ENCODE data around the gene ABCA7.

ABCA7 gene

DNA sequence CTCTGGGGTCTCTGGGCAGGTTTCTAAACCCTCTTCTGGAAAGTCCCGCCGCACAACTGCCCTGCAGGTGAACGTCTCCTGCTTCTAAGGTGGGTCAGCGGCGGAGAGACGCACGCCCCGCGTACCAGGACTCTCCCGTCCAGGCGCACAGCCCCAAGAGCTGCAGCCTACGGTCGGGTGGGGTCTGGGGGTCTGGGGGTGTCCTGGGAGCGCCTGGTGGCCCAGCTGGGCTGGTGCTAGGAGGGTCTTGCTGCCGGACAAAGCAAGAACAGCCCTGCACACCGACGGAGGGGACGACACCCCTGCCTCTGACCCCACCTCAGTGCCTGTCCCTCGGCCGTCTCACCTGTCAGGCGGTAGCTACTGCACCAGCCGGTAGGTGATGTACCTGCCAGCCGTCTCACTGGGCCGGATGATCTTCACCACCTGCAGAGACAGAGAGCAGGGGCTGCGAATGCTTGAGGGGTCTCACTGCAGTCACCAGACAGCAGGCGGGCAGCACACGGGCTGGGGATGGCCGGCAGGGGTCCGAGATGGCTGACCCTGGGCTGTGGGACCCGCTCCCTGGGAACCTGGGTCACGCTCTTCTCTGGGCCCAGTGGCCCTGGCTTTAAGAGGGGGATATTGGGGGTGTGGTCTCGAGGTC, 49.3 kb downstream of the ABCA7 start:
- Histone ChIP-seq H3K4me2 (ENCODE audit: low read depth, low read length) (no peak overlapping the region), H3K4me3 (ENCODE audit: low read length) (no peak overlapping the region), H3K27me3 (replicated peaks; ENCODE audit: insufficient read depth, low read length) (no peaks in the 10 kb centered on the region), H3K9me2 (replicated peaks; ENCODE audit: insufficient read depth, low read length) (no peaks in the 10 kb centered on the region), H3K9me3 (replicated peaks; ENCODE audit: insufficient read depth, low read length) (no peaks in the 10 kb centered on the region), H3K36me3 (replicated peaks; ENCODE audit: insufficient read depth, low read length) (peaks cover 14% of the 10 kb centered on the region; the same call in 1 of the 2 replicates), H4K20me1 (ENCODE audit: insufficient read depth, low read length) (peaks cover 10% of the 10 kb centered on the region; the same call in 1 of the 2 replicates), H3K4me1 (ENCODE audit: low read length) (peaks cover 14% of the 10 kb centered on the region), H3K27ac (ENCODE audit: low read length) (no peak overlapping the region), H2AFZ (ENCODE audit: low read length) (no peak overlapping the region), H3K79me2 (ENCODE audit: low read length) (peaks cover 43% of the 10 kb centered on the region), H3F3A (ENCODE audit: insufficient read depth, low read length) (peaks cover 38% of the 10 kb centered on the region), H3K9ac (ENCODE audit: low read length) (no peak overlapping the region)
- no peak for DNase-seq
- TF ChIP-seq EZH2phosphoT487 (IDR thresholded peaks at IDR 0.05; ENCODE audit: low read length) (no peak), EZH2 (optimal IDR thresholded peaks at IDR 0.05; ENCODE audit: low read depth, low read length) (no peak)

DNA sequence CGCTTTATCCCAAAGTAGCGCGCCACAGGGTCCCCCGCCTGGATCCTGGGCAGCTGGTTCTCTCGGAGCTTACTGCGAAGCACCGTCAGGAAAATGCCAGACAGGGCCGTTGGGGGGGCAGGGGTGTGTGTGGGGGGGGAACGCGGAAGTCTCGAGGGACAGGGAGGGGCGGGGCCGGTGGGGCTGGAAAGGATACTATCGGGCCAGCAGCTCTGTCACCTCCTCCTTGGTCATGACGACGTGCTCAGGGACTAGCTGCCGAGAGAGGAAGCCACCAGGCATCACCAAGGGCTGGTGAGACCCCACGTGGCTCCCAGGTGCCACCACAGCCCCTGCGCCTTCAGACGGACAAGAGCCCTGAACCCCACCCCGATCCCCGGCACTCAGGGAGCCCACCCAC, 50.0 kb downstream of the ABCA7 start:
- H3K27me3 ChIP-seq (replicated peaks; ENCODE audit: insufficient read depth, low read length): no peaks in the 10 kb centered on the region
- no peak overlapping the region for H3K4me2 ChIP-seq (ENCODE audit: low read depth, low read length)
- no peak overlapping the region for H3K4me3 ChIP-seq (ENCODE audit: low read length)
- peaks cover 49% of the 10 kb centered on the region for H3K79me2 ChIP-seq (ENCODE audit: low read length)
- no peak overlapping the region for H2AFZ ChIP-seq (ENCODE audit: low read length)
- H3F3A ChIP-seq (ENCODE audit: insufficient read depth, low read length): peaks cover 34% of the 10 kb centered on the region
- no peak for DNase-seq
- no peaks in the 10 kb centered on the region for H3K9me3 ChIP-seq (replicated peaks; ENCODE audit: insufficient read depth, low read length)
- no peak overlapping the region for H3K27ac ChIP-seq (ENCODE audit: low read length)
- H3K36me3 ChIP-seq (replicated peaks; ENCODE audit: insufficient read depth, low read length): peaks cover 14% of the 10 kb centered on the region; the same call in 1 of the 2 replicates
- peaks cover 11% of the 10 kb centered on the region; the same call in 1 of the 2 replicates for H4K20me1 ChIP-seq (ENCODE audit: insufficient read depth, low read length)
- H3K9ac ChIP-seq (ENCODE audit: low read length): no peak overlapping the region
- no peaks in the 10 kb centered on the region for H3K9me2 ChIP-seq (replicated peaks; ENCODE audit: insufficient read depth, low read length)
- H3K4me1 ChIP-seq (ENCODE audit: low read length): peaks cover 14% of the 10 kb centered on the region
- no peak for TF ChIP-seq EZH2 (optimal IDR thresholded peaks at IDR 0.05; ENCODE audit: low read depth, low read length)
- no peak for TF ChIP-seq EZH2phosphoT487 (IDR thresholded peaks at IDR 0.05; ENCODE audit: low read length)
- TF ChIP-seq, protein P1, sequence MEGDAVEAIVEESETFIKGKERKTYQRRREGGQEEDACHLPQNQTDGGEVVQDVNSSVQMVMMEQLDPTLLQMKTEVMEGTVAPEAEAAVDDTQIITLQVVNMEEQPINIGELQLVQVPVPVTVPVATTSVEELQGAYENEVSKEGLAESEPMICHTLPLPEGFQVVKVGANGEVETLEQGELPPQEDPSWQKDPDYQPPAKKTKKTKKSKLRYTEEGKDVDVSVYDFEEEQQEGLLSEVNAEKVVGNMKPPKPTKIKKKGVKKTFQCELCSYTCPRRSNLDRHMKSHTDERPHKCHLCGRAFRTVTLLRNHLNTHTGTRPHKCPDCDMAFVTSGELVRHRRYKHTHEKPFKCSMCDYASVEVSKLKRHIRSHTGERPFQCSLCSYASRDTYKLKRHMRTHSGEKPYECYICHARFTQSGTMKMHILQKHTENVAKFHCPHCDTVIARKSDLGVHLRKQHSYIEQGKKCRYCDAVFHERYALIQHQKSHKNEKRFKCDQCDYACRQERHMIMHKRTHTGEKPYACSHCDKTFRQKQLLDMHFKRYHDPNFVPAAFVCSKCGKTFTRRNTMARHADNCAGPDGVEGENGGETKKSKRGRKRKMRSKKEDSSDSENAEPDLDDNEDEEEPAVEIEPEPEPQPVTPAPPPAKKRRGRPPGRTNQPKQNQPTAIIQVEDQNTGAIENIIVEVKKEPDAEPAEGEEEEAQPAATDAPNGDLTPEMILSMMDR (IDR thresholded peaks at IDR 0.05; ENCODE audit: low read length): no peak

DNA sequence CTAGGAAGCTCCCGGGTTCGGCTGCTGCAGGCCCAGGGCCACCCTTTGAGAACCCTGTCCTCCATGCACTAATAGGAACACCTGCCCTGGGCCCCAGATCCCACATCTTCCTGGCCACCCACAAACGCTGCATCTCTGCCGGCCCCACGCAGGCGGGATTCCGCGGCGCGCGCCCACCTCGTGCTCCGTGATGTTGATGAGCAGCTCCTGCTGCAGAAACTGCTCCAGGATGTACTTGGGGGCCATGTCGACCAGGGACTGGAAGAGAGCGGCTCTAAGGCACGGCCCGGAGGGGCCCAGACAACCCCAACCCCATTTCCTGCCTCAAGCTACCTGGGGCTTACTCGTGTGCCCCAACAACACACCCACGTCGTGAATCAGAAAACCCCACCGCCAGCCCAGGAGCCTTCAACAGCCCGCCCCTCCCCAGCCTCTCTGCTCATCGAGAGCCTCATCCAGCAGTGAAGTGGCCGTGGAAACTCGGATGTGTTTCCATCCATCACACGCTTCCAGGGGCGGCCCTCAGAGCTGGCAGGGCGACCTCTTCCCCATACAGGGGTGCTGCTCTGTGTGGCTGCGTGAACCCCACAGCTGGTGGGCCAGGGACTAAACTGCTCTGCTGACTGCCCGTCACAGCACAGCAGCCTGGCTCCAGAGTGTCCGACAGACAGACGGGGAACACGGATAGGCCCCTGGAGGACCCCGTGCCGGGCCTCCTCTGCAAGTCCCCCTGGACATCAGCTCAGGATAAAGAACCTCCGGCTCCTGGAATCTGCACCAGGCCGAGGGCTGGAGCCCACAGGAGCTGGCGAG, 51.0 kb downstream of the ABCA7 start:
- Histone ChIP-seq H3K4me1 (ENCODE audit: low read length) (peaks cover 18% of the 10 kb centered on the region), H4K20me1 (ENCODE audit: insufficient read depth, low read length) (peaks cover 11% of the 10 kb centered on the region; the same call in 1 of the 2 replicates), H3K79me2 (ENCODE audit: low read length) (peaks cover 47% of the 10 kb centered on the region), H3K4me3 (ENCODE audit: low read length) (no peak overlapping the region), H3K9me3 (replicated peaks; ENCODE audit: insufficient read depth, low read length) (no peaks in the 10 kb centered on the region), H3K4me2 (ENCODE audit: low read depth, low read length) (no peak overlapping the region), H3K9ac (ENCODE audit: low read length) (no peak overlapping the region), H3K27me3 (replicated peaks; ENCODE audit: insufficient read depth, low read length) (no peaks in the 10 kb centered on the region), H3F3A (ENCODE audit: insufficient read depth, low read length) (peaks cover 31% of the 10 kb centered on the region), H3K36me3 (replicated peaks; ENCODE audit: insufficient read depth, low read length) (peaks cover 9% of the 10 kb centered on the region; the same call in 1 of the 2 replicates), H2AFZ (ENCODE audit: low read length) (no peak overlapping the region), H3K9me2 (replicated peaks; ENCODE audit: insufficient read depth, low read length) (no peaks in the 10 kb centered on the region), H3K27ac (ENCODE audit: low read length) (no peak overlapping the region)
- no peak for DNase-seq
- TF ChIP-seq, protein P1 (IDR thresholded peaks at IDR 0.05; ENCODE audit: low read length): no peak
- no peak for TF ChIP-seq EZH2phosphoT487 (IDR thresholded peaks at IDR 0.05; ENCODE audit: low read length)
- no peak for TF ChIP-seq EZH2 (optimal IDR thresholded peaks at IDR 0.05; ENCODE audit: low read depth, low read length)
